Activated naive CD8-positive, alpha-beta T cell treated with anti-CD3 and anti-CD28 coated beads, Interleukin-2, amount 10 ng/mL, durations not matched to agents 7 days and 5 days (primary cell): Measurements from ENCODE around the gene HCN4. TPM values are rescaled to one million over a fixed set of nuclear protein-coding genes. Genes with fewer than 3 reads are reported as not detected.

Source experiments
- ATAC-seq: fragments of 150-1000 bp; cut with Tn5 transposase; one replicate; pipeline ENCODE4 v1.10.0; 2021; ENCODE audit warnings: low read depth, moderate library complexity
- POLR2A ChIA-PET: fragments of 350-600 bp; sonication (Branson Sonifier 250); formaldehyde crosslinking; loops from one replicate; lab custom pipeline; 2021; ENCODE audit warnings: antibody characterized with exemption; lab: Charles Lee
- DNase-seq: peaks from one replicate; pipeline ENCODE4 v3.0.0; 2021
- H3K27ac Mint-ChIP-seq: one replicate; pipeline ENCODE4 v1.8.0; 2022; ENCODE audit warnings: mild to moderate bottlenecking, mixed read lengths
- H3K27me3 Mint-ChIP-seq: one replicate; pipeline ENCODE4 v1.8.0; 2022; ENCODE audit warnings: mild to moderate bottlenecking, moderate library complexity, mixed read lengths
- H3K36me3 Mint-ChIP-seq: one replicate; pipeline ENCODE4 v1.8.0; 2021; ENCODE audit warnings: mild to moderate bottlenecking, mixed read lengths
- H3K4me1 Mint-ChIP-seq: one replicate; pipeline ENCODE4 v1.8.0; 2021; ENCODE audit warnings: mixed read lengths
- H3K4me3 Mint-ChIP-seq: one replicate; pipeline ENCODE4 v1.8.0; 2022; ENCODE audit warnings: mild to moderate bottlenecking, moderate library complexity, mixed read lengths
- H3K9me3 Mint-ChIP-seq: one replicate; pipeline ENCODE4 v1.8.0; 2021; ENCODE audit warnings: mixed read lengths
- total RNA-seq, 2 experiments: library from RNA; stranded (reverse); gene quantifications; one replicate each; pipeline ENCODE4 v1.2.3, GENCODE V29; 2021

The HCN4 gene
- total RNA-seq, 2 experiments from 2014 or later = not detected

DNA sequence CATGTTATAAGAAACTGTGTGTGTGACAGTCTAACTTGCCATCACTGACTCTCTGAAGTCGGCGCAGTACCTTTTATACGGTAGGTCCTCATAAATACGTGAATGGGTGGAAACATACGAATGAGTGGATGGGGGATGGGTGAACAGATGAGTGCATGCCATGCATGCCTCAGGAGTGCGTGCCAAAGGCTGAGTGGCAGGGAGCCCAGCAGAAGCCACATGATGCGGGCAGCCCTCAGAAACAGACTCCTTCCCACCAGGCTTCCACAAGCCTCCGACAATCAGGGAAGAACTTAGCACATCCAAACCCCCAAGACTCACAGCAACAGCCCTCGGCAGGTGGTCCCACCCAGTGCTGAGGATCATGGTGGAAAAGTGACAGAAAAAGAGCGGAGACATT, 16.7 kb downstream of the HCN4 start:
- H3K9me3 Mint-ChIP-seq = no peaks in the 10 kb centered on the region
- H3K4me3 Mint-ChIP-seq = no peak overlapping the region
- no peak overlapping the region for H3K27ac Mint-ChIP-seq
- H3K4me1 Mint-ChIP-seq = no peaks in the 10 kb centered on the region
- peaks cover 5% of the 10 kb centered on the region for H3K27me3 Mint-ChIP-seq
- ATAC-seq (no peak), DNase-seq (no peak)
- POLR2A ChIA-PET = no interaction called here
- H3K36me3 Mint-ChIP-seq = no peaks in the 10 kb centered on the region

- DNase-seq = no peak
- Mint-ChIP-seq H3K9me3 (no peaks in the 10 kb centered on the region), H3K4me1 (no peaks in the 10 kb centered on the region), H3K36me3 (no peaks in the 10 kb centered on the region), H3K27ac (no peak overlapping the region), H3K27me3 (no peaks in the 10 kb centered on the region), H3K4me3 (no peak overlapping the region)
- no peak for ATAC-seq
- POLR2A ChIA-PET = no interaction called here
Measured at GRCh38 chr15:73349191-73349590, 19.6 kb downstream of the HCN4 start.

DNA sequence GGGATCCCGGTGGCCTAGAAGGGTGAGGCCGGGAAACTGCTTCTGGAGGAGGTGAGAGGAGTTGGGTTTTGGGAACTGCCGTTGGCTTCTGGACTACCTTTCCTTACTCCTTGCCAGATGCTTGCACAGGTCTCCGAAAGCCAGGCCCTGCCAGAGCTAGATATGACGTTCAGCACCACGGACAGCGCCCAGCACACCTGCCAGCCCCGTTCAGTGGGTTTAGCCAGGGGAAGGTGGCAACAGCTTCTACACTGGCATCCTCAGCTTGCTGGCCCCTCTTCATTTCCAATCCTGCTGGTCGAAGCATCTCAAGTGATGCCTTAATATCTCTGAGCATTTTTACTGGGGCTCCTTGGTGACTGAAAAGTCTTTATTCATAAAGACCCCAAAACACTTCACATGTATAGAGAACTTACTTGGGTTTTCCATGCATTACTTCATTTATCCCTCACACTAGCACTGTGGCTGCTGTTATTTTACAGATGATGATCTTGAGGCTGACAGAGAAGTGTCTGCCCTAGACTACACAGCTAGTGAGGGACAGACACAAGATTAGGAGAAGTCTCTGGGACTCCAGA, 21.9 kb downstream of the HCN4 start:
- POLR2A ChIA-PET = no interaction called here

GRCh38 chr15:73345658-73346057, 23.1 kb downstream of the HCN4 start:
- no peak overlapping the region for H3K4me3 Mint-ChIP-seq
- ATAC-seq (no peak), DNase-seq (no peak)
- H3K27me3 Mint-ChIP-seq = no peaks in the 10 kb centered on the region
- no peaks in the 10 kb centered on the region for H3K4me1 Mint-ChIP-seq
- peaks cover 3% of the 10 kb centered on the region for H3K9me3 Mint-ChIP-seq
- no peaks in the 10 kb centered on the region for H3K36me3 Mint-ChIP-seq
- POLR2A ChIA-PET = no interaction called here
- H3K27ac Mint-ChIP-seq = no peak overlapping the region

More for the DNA sequence above, 21.9 kb downstream of the HCN4 start:
- Mint-ChIP-seq H3K4me3 (no peak overlapping the region), H3K27ac (no peak overlapping the region), H3K36me3 (no peaks in the 10 kb centered on the region), H3K4me1 (no peaks in the 10 kb centered on the region), H3K27me3 (no peaks in the 10 kb centered on the region), H3K9me3 (peaks cover 3% of the 10 kb centered on the region)
- DNase-seq (peak; percentile 76), ATAC-seq (no peak)

- ATAC-seq (no peak), DNase-seq (no peak)
- POLR2A ChIA-PET = no interaction called here
- H3K36me3 Mint-ChIP-seq = no peaks in the 10 kb centered on the region
- no peaks in the 10 kb centered on the region for H3K27me3 Mint-ChIP-seq
- peaks cover 3% of the 10 kb centered on the region for H3K9me3 Mint-ChIP-seq
- no peak overlapping the region for H3K4me3 Mint-ChIP-seq
- no peak overlapping the region for H3K27ac Mint-ChIP-seq
- no peaks in the 10 kb centered on the region for H3K4me1 Mint-ChIP-seq
Measured at GRCh38 chr15:73344056-73344455, 24.7 kb downstream of the HCN4 start.

- H3K4me3 Mint-ChIP-seq = no peak overlapping the region
- no peaks in the 10 kb centered on the region for H3K36me3 Mint-ChIP-seq
- peaks cover 3% of the 10 kb centered on the region for H3K9me3 Mint-ChIP-seq
Measured at GRCh38 chr15:73341886-73342600, 26.7 kb downstream of the HCN4 start.

GRCh38 chr15:73340502-73341192, 28.1 kb downstream of the HCN4 start:
- Mint-ChIP-seq H3K9me3 (peaks cover 3% of the 10 kb centered on the region), H3K27ac (no peak overlapping the region), H3K27me3 (no peaks in the 10 kb centered on the region), H3K36me3 (no peaks in the 10 kb centered on the region), H3K4me3 (no peak overlapping the region), H3K4me1 (no peaks in the 10 kb centered on the region)
- DNase-seq (no peak), ATAC-seq (no peak)
- POLR2A ChIA-PET = no interaction called here

More at GRCh38 chr15:73341886-73342600, 26.7 kb downstream of the HCN4 start:
- DNase-seq (no peak), ATAC-seq (no peak)
- H3K27me3 Mint-ChIP-seq = no peaks in the 10 kb centered on the region
- no peak overlapping the region for H3K27ac Mint-ChIP-seq
- no peaks in the 10 kb centered on the region for H3K4me1 Mint-ChIP-seq
- POLR2A ChIA-PET = no interaction called here

DNA sequence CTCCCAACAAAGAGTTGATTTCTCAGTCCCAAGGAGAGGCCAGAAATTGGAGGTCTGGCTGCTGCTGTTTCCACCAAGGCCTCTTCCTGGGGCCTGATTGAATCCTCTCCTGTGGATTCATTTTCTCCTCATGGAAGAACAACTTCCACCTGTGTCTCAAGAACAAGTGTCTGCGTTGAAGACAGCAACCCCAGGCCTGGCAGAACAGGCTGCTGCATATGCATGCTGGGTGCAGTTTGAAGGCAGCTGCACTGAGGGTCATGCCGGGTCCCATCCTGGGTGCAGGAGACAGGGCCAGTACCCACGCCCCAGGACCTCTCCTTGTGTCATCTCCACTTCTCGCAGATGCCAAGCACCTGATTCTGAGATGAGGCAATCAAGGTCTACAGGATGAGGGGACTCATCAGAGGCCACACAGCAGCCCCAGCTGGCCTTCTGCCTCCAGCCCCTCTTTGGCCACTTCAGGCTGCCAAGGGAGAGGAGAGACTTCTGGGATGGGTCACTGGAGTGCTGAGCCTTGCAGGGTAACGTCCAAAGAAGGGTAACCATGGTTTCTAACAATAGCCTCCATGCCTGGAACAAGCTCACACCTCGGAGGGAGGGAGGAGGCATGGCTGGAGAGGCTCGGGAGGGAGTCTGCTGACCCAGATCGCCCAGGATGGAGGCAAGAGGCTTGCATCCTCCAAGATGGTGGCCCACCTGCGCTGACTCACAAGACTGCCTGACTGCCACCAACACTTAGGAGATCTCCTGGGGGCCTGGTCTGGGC, 30.0 kb downstream of the HCN4 start:
- Mint-ChIP-seq H3K27ac (no peak overlapping the region), H3K4me1 (no peaks in the 10 kb centered on the region), H3K4me3 (no peak overlapping the region), H3K9me3 (peaks cover 3% of the 10 kb centered on the region), H3K36me3 (no peaks in the 10 kb centered on the region), H3K27me3 (no peaks in the 10 kb centered on the region)
- DNase-seq = no peak
- POLR2A ChIA-PET = no interaction called here
- no peak for ATAC-seq

DNA sequence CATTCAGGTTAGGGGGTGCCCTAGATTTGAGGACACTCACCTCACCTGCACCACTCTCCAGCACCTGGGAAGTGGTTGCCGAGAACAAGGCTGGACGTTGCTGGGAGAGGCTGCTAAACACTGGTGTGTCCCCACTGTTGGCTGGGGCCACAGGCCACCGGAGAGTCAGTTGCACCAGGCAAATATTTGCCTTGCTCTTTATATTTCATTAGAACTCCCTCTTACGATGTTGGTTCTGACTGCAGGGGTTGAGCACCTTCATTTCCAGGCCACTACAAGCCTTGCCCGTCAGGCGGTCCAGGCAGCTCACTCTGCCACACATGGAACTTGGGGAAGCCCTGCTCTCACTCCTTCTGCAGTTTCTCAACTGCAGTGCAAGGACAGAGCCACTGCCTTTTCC, 30.7 kb downstream of the HCN4 start:
- H3K36me3 Mint-ChIP-seq = no peaks in the 10 kb centered on the region
- POLR2A ChIA-PET = no interaction called here
- H3K9me3 Mint-ChIP-seq = peaks cover 3% of the 10 kb centered on the region
- H3K27ac Mint-ChIP-seq = no peak overlapping the region
- H3K4me3 Mint-ChIP-seq = no peak overlapping the region
- H3K27me3 Mint-ChIP-seq = no peaks in the 10 kb centered on the region
- H3K4me1 Mint-ChIP-seq = no peaks in the 10 kb centered on the region
- no peak for DNase-seq
- ATAC-seq = no peak

DNA sequence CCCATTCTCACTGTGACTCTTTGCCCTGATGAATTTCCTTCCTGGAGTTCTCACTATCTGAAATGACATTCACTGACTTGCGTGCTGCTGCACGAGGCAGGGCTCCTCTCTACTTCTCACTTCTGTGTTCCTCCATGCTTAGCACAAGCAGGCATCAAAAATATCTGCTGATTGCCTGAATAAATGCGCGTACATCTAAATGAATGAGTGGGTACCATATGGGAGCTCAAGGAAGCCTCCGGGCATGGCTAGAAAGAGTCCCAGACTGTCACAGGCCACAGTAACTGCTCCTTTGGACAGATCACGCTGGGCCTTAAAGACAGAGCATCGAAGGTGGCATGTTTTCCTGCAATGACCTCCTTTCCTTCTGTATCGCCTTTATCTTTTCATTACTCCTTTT, 31.6 kb downstream of the HCN4 start:
- DNase-seq (no peak), ATAC-seq (no peak)
- H3K9me3 Mint-ChIP-seq = no peaks in the 10 kb centered on the region
- POLR2A ChIA-PET = no interaction called here
- no peak overlapping the region for H3K4me3 Mint-ChIP-seq
- H3K27me3 Mint-ChIP-seq = no peaks in the 10 kb centered on the region
- H3K27ac Mint-ChIP-seq = no peak overlapping the region
- H3K36me3 Mint-ChIP-seq = no peaks in the 10 kb centered on the region
- H3K4me1 Mint-ChIP-seq = no peaks in the 10 kb centered on the region

GRCh38 chr15:73336756-73337155, 32.0 kb downstream of the HCN4 start:
- H3K9me3 Mint-ChIP-seq = no peaks in the 10 kb centered on the region
- H3K4me3 Mint-ChIP-seq = no peak overlapping the region
- DNase-seq (no peak), ATAC-seq (no peak)
- no peak overlapping the region for H3K27ac Mint-ChIP-seq
- H3K36me3 Mint-ChIP-seq = no peaks in the 10 kb centered on the region
- H3K4me1 Mint-ChIP-seq = no peaks in the 10 kb centered on the region
- H3K27me3 Mint-ChIP-seq = no peaks in the 10 kb centered on the region
- POLR2A ChIA-PET = no interaction called here

- no peaks in the 10 kb centered on the region for H3K9me3 Mint-ChIP-seq
- ATAC-seq = no peak
- no peak overlapping the region for H3K27ac Mint-ChIP-seq
- H3K4me3 Mint-ChIP-seq = no peak overlapping the region
- H3K4me1 Mint-ChIP-seq = no peaks in the 10 kb centered on the region
- POLR2A ChIA-PET = no interaction called here
- H3K36me3 Mint-ChIP-seq = no peaks in the 10 kb centered on the region
- DNase-seq = no peak
- H3K27me3 Mint-ChIP-seq = no peaks in the 10 kb centered on the region
Measured at GRCh38 chr15:73335471-73335870, 33.3 kb downstream of the HCN4 start.

- POLR2A ChIA-PET = no interaction called here
- Mint-ChIP-seq H3K27ac (no peak overlapping the region), H3K36me3 (no peaks in the 10 kb centered on the region)
Measured at GRCh38 chr15:73335026-73335425, 33.7 kb downstream of the HCN4 start.

More at GRCh38 chr15:73335026-73335425, 33.7 kb downstream of the HCN4 start:
- H3K9me3 Mint-ChIP-seq = no peaks in the 10 kb centered on the region
- H3K27me3 Mint-ChIP-seq = no peaks in the 10 kb centered on the region
- DNase-seq (no peak), ATAC-seq (no peak)
- no peak overlapping the region for H3K4me3 Mint-ChIP-seq
- H3K4me1 Mint-ChIP-seq = no peaks in the 10 kb centered on the region
